DOHH2 (cell line): Measurements from ENCODE around the gene B4GALNT1.

Experiments used
- CTCF ChIP-seq: fragments of 200-600 bp; sonication (generic); IDR thresholded peaks from one replicate; pipeline ENCODE4 v1.5.1; 2014; ENCODE audit warnings: antibody characterized with exemption, mild to moderate bottlenecking, low read depth, low read length; ENCODE audit not compliant: poor library complexity, severe bottlenecking
- EZH2phosphoT487 ChIP-seq: fragments of 200-600 bp; sonication (generic); IDR thresholded peaks from 2 replicates; pipeline ENCODE4 v1.6.1; 2017; ENCODE audit warnings: borderline replicate concordance, mild to moderate bottlenecking, antibody characterized with exemption, low read length, moderate library complexity, mixed read lengths

GRCh38 chr12:57583008-57583831 lies 49.8 kb downstream of the B4GALNT1 start:
- TF ChIP-seq CTCF, result peak; percentile 99
- TF ChIP-seq EZH2phosphoT487, result no peak
